H1 (cell line): ENCODE results near the gene PDZRN4. TPM values are rescaled to one million over a fixed set of nuclear protein-coding genes. Genes with fewer than 3 reads are reported as not detected.
A peak's percentile ranks its signal among the peaks of the same experiment; 100 is the strongest.

Experiments used
- ASH2L ChIP-seq: fragments of 200-600, 300-600 bp; sonication (generic); IDR thresholded peaks from one replicate; pipeline ENCODE4 v1.7.1; 2017; ENCODE audit warnings: low read length
- CBX8 ChIP-seq: fragments of 300-800, 300-1000 bp; sonication (generic); IDR thresholded peaks from 2 replicates; pipeline ENCODE4 v1.7.1; 2016; ENCODE audit warnings: low read depth, low read length, borderline replicate concordance
- HDAC2 ChIP-seq, 2 experiments: fragments of 300-600 bp in 1 of 2; sonication (generic) in 1 of 2; IDR thresholded peaks; 2 replicates each; pipeline ENCODE4 v1.6.1; 2011 to 2012; ENCODE audit warnings: low read depth in 2 of 2, low read length in 2 of 2, mild to moderate bottlenecking in 2 of 2, moderate library complexity in 2 of 2, borderline replicate concordance in 1 of 2, inconsistent platforms in 1 of 2
- HDAC6 ChIP-seq: IDR thresholded peaks from one replicate; pipeline ENCODE4 v1.7.1; 2012; ENCODE audit warnings: low read depth, mild to moderate bottlenecking, inconsistent platforms, low read length, moderate library complexity
- RNF2 ChIP-seq: fragments of 200-900, 300-1000 bp; sonication (generic); IDR thresholded peaks from 2 replicates; pipeline ENCODE4 v1.7.1; 2016; ENCODE audit warnings: borderline replicate concordance, low read depth, mild to moderate bottlenecking, antibody characterized with exemption, low read length; ENCODE audit not compliant: poor library complexity, severe bottlenecking; ENCODE audit errors: missing control alignments
- TCF12 ChIP-seq: IDR thresholded peaks from 2 replicates; pipeline ENCODE4 v1.6.1; 2011; ENCODE audit warnings: low read depth, mild to moderate bottlenecking, low read length
- polyA plus RNA-seq, 7 experiments: library from polyadenylated mRNA; depleted of rRNA in 3 of 7; stranded (reverse) in 5 of 7; unstranded in 2 of 7; fragments of >200 nt in 5 of 7; fragments of 200-250 nt in 2 of 7; gene quantifications; 1 replicate in 5 of 7; 2 replicates in 1 of 7; 4 replicates in 1 of 7; pipeline versions ENCODE4 v1.2.1 to v1.2.3, GENCODE V29; 2011 to 2013; ENCODE audit warnings: missing spikeins in 2 of 7, mixed read lengths in 2 of 7
- total RNA-seq: library from RNA; stranded (reverse); fragmentation: NEBNext Ultra II Directional; extraction: Animal tissue kit (Norgen Biotek cat#: 25700); gene quantifications from 2 replicates; pipeline ENCODE4 v1.2.1, GENCODE V29; 2021
- TF ChIP-seq, protein P1 (sequence below): fragments of 300-600 bp; sonication (generic); IDR thresholded peaks from 2 replicates; pipeline ENCODE4 v1.7.1; 2012; ENCODE audit warnings: low read length, moderate library complexity, mild to moderate bottlenecking, inconsistent platforms; ENCODE audit not compliant: insufficient replicate concordance
- TF ChIP-seq, protein P2 (sequence below), 3 experiments: IDR thresholded peaks; 1 replicate in 2 of 3; 2 replicates in 1 of 3; pipeline versions ENCODE4 v1.5.1 to v1.6.1; 2011; ENCODE audit warnings: low read length in 3 of 3, mild to moderate bottlenecking in 3 of 3, inconsistent platforms in 2 of 3, low read depth in 1 of 3, moderate library complexity in 1 of 3; ENCODE audit not compliant: insufficient read depth in 1 of 3; ENCODE audit errors: control extremely low read depth in 1 of 3

The PDZRN4 gene
- total and polyA plus RNA-seq, 2 of the 8 experiments (the other 6 are each of a cell fraction or from before 2014, with no cell fraction given), result not detected

DNA sequence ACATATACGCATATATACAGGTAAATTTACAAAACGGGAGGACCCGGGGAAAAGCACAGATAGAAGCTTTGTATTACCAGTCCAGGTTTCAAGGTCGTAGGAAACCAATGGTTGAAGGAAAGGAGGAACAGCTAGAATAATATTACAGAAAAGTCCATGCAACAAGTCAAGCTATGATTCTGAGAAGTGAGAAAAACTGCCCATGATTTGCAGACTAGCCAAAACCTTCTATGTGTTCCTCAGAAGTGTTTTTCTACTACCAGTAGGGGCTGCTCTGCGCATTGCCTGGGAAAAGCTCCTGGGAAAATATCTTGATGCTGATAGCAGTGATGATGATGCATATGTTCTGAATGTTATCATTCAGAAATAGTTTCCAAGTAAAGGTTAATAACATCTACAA is 2.2 kb downstream of the PDZRN4 start (continued):
- TF ChIP-seq, protein P1, sequence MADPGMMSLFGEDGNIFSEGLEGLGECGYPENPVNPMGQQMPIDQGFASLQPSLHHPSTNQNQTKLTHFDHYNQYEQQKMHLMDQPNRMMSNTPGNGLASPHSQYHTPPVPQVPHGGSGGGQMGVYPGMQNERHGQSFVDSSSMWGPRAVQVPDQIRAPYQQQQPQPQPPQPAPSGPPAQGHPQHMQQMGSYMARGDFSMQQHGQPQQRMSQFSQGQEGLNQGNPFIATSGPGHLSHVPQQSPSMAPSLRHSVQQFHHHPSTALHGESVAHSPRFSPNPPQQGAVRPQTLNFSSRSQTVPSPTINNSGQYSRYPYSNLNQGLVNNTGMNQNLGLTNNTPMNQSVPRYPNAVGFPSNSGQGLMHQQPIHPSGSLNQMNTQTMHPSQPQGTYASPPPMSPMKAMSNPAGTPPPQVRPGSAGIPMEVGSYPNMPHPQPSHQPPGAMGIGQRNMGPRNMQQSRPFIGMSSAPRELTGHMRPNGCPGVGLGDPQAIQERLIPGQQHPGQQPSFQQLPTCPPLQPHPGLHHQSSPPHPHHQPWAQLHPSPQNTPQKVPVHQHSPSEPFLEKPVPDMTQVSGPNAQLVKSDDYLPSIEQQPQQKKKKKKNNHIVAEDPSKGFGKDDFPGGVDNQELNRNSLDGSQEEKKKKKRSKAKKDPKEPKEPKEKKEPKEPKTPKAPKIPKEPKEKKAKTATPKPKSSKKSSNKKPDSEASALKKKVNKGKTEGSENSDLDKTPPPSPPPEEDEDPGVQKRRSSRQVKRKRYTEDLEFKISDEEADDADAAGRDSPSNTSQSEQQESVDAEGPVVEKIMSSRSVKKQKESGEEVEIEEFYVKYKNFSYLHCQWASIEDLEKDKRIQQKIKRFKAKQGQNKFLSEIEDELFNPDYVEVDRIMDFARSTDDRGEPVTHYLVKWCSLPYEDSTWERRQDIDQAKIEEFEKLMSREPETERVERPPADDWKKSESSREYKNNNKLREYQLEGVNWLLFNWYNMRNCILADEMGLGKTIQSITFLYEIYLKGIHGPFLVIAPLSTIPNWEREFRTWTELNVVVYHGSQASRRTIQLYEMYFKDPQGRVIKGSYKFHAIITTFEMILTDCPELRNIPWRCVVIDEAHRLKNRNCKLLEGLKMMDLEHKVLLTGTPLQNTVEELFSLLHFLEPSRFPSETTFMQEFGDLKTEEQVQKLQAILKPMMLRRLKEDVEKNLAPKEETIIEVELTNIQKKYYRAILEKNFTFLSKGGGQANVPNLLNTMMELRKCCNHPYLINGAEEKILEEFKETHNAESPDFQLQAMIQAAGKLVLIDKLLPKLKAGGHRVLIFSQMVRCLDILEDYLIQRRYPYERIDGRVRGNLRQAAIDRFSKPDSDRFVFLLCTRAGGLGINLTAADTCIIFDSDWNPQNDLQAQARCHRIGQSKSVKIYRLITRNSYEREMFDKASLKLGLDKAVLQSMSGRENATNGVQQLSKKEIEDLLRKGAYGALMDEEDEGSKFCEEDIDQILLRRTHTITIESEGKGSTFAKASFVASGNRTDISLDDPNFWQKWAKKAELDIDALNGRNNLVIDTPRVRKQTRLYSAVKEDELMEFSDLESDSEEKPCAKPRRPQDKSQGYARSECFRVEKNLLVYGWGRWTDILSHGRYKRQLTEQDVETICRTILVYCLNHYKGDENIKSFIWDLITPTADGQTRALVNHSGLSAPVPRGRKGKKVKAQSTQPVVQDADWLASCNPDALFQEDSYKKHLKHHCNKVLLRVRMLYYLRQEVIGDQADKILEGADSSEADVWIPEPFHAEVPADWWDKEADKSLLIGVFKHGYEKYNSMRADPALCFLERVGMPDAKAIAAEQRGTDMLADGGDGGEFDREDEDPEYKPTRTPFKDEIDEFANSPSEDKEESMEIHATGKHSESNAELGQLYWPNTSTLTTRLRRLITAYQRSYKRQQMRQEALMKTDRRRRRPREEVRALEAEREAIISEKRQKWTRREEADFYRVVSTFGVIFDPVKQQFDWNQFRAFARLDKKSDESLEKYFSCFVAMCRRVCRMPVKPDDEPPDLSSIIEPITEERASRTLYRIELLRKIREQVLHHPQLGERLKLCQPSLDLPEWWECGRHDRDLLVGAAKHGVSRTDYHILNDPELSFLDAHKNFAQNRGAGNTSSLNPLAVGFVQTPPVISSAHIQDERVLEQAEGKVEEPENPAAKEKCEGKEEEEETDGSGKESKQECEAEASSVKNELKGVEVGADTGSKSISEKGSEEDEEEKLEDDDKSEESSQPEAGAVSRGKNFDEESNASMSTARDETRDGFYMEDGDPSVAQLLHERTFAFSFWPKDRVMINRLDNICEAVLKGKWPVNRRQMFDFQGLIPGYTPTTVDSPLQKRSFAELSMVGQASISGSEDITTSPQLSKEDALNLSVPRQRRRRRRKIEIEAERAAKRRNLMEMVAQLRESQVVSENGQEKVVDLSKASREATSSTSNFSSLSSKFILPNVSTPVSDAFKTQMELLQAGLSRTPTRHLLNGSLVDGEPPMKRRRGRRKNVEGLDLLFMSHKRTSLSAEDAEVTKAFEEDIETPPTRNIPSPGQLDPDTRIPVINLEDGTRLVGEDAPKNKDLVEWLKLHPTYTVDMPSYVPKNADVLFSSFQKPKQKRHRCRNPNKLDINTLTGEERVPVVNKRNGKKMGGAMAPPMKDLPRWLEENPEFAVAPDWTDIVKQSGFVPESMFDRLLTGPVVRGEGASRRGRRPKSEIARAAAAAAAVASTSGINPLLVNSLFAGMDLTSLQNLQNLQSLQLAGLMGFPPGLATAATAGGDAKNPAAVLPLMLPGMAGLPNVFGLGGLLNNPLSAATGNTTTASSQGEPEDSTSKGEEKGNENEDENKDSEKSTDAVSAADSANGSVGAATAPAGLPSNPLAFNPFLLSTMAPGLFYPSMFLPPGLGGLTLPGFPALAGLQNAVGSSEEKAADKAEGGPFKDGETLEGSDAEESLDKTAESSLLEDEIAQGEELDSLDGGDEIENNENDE, result no peak
- TF ChIP-seq RNF2, result no peak
- TF ChIP-seq ASH2L, result no peak
- no peak for TF ChIP-seq CBX8
- TF ChIP-seq, protein P2, sequence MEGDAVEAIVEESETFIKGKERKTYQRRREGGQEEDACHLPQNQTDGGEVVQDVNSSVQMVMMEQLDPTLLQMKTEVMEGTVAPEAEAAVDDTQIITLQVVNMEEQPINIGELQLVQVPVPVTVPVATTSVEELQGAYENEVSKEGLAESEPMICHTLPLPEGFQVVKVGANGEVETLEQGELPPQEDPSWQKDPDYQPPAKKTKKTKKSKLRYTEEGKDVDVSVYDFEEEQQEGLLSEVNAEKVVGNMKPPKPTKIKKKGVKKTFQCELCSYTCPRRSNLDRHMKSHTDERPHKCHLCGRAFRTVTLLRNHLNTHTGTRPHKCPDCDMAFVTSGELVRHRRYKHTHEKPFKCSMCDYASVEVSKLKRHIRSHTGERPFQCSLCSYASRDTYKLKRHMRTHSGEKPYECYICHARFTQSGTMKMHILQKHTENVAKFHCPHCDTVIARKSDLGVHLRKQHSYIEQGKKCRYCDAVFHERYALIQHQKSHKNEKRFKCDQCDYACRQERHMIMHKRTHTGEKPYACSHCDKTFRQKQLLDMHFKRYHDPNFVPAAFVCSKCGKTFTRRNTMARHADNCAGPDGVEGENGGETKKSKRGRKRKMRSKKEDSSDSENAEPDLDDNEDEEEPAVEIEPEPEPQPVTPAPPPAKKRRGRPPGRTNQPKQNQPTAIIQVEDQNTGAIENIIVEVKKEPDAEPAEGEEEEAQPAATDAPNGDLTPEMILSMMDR (IDR thresholded peaks at IDR 0.05; ENCODE audit: control extremely low read depth in 1 of 3, insufficient read depth in 1 of 3, low read depth in 1 of 3, low read length in 3 of 3), result peak in 2 of 3 experiments; percentile 55 to 69; a peak in 2 of 4 replicates
- TF ChIP-seq TCF12, result no peak
- TF ChIP-seq HDAC6, result no peak
- TF ChIP-seq HDAC2 (IDR thresholded peaks at IDR 0.05; ENCODE audit: borderline replicate concordance in 1 of 2, low read depth in 2 of 2, low read length in 2 of 2), result no peak
